A549 treated with AZD2906 at 1 μM for 4 hours (cell line): ENCODE results near the gene ALOX15. TPM values are rescaled to one million over a fixed set of nuclear protein-coding genes. Genes with fewer than 3 reads are reported as not detected.

Source experiments
- total RNA-seq: library from RNA; stranded (reverse); fragments of 200-300 nt; extraction: Qiagen RNA extraction; gene quantifications from 5 replicates; pipeline ENCODE4 v1.2.3, GENCODE V29; 2022

The ALOX15 gene
- 0.04 to 0.26 TPM (median 0.09 TPM) in 5 replicates for total RNA-seq

DNA sequence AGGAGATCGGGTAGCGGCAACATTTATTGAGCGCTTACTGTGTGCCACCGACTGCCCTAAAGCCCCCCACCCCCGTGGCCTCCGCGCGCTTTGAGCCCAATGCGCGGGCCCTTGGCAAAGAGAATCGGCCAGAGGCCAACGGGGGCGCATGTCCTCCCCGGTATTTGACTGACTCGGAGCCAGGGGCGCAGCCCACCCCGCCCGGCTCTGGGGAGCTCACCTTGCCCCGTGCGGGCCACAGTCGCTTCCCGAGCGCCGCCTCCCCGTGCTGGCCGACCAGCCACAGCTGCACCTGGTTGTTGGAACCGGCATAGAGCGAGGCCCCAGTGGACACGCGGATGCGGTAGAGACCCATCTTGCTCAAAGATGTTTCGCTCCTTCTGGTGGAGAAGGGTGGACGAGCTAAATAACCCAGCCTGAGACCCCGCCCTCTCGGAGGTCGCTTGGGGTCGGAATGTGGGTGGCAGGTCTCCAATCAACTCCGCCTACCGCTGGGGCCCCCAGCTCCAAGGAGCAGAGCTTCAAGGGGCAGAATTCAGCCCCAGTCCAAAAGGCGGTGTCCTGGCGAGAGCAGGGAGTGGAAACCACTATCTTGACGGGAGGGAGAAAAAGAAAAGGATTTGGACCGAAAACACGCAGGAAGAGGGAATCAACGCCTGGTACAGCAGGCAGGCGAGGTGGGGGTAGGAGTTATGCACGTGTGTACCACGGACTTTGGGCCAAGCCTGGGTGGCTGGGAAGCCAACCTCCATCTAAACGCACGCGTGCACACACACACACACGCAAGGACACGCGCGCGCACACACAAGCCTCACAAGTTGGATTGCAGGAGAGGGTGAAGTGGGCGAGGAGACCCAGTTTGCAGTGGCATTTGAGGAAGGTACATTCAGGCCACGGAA lies at the start of gene ALOX15:
Gene ALOX15, minus strand, starts transcription at position 382 of the 899 bp plus-strand sequence. Its CDS starts 27 bp downstream, at position 355.

GRCh38 chr17:4584101-4584916 lies 57.2 kb downstream of the ALOX15 start, which contains the start of gene SMTNL2:
SMTNL2 (plus strand) TSS chr17:4584529; CDS start chr17:4584606, 77 bp downstream.

Other genes with a start within 250 kb of the ALOX15 start
- gene SPNS3, start 207.7 kb downstream of the ALOX15 start, total RNA-seq = 0.03 to 0.17 TPM (median 0.06 TPM) in 4 of 5 replicates, not detected in the other
- 9.9 to 19.0 TPM (median 14.4 TPM) in 5 replicates for gene SPNS2, start 142.8 kb downstream of the ALOX15 start, total RNA-seq
- 85.4 to 104 TPM (median 96.0 TPM) in 5 replicates for gene MYBBP1A, start 86.3 kb downstream of the ALOX15 start, total RNA-seq
- not detected in 5 replicates for gene GGT6, start 81.1 kb downstream of the ALOX15 start, total RNA-seq
- 0.17 to 0.74 TPM (median 0.51 TPM) in 5 replicates for gene SMTNL2, start 57.1 kb downstream of the ALOX15 start, total RNA-seq
- 61.4 to 74.7 TPM (median 73.3 TPM) in 5 replicates for gene PELP1, start 62.5 kb upstream of the ALOX15 start, total RNA-seq
- 45.4 to 63.2 TPM (median 52.9 TPM) in 5 replicates for gene ARRB2, start 69.0 kb upstream of the ALOX15 start, total RNA-seq
- gene MED11, start 89.8 kb upstream of the ALOX15 start, total RNA-seq = 39.6 to 43.6 TPM (median 40.6 TPM) in 5 replicates
- 0.28 to 0.48 TPM (median 0.40 TPM) in 5 replicates for gene ZMYND15, start 98.2 kb upstream of the ALOX15 start, total RNA-seq
- gene CXCL16, start 98.2 kb upstream of the ALOX15 start, total RNA-seq = 12.9 to 17.1 TPM (median 15.5 TPM) in 5 replicates
- 0.45 to 0.94 TPM (median 0.63 TPM) in 5 replicates for gene TM4SF5, start 130.2 kb upstream of the ALOX15 start, total RNA-seq
- gene VMO1, start 144.7 kb upstream of the ALOX15 start, total RNA-seq = 0.39 to 1.4 TPM (median 0.76 TPM) in 5 replicates
- 0.08 to 0.18 TPM in 2 of 5 replicates, not detected in the others for gene GLTPD2, start 147.3 kb upstream of the ALOX15 start, total RNA-seq
- 460 to 509 TPM (median 497 TPM) in 5 replicates for gene PSMB6, start 154.5 kb upstream of the ALOX15 start, total RNA-seq
- gene PLD2, start 165.5 kb upstream of the ALOX15 start, total RNA-seq = 20.2 to 23.9 TPM (median 21.6 TPM) in 5 replicates
- gene MINK1, start 191.7 kb upstream of the ALOX15 start, total RNA-seq = 50.0 to 59.9 TPM (median 53.5 TPM) in 5 replicates